Measurements from ENCODE around the gene SFRP5. TPM values are rescaled to one million over a fixed set of nuclear protein-coding genes. Genes with fewer than 3 reads are reported as not detected.

Gene SFRP5
- total and polyA plus RNA-seq, 4 donors = 3.6 to 15.1 (median 6.5) TPM

- WGBS = 87% methylated on average over 7 of the region's 7 CpGs
- no peak for DNase-seq (ENCODE audit: low spot score)
- no peak for TF ChIP-seq MAX (IDR thresholded peaks at IDR 0.05)
- no peak for TF ChIP-seq NR2F2 (IDR thresholded peaks at IDR 0.05)
- no peak for TF ChIP-seq CTCF (IDR thresholded peaks at IDR 0.05; ENCODE audit: low read depth, low read length, missing input control)
- TF ChIP-seq SP1 (IDR thresholded peaks at IDR 0.05) = no peak
- no peak for TF ChIP-seq EGR1 (IDR thresholded peaks at IDR 0.05; ENCODE audit: low read depth in 2 of 2)
- no peak for TF ChIP-seq RXRA (IDR thresholded peaks at IDR 0.05)
- no peak for TF ChIP-seq TAF1 (conservative IDR thresholded peaks at IDR 0.05)
- TF ChIP-seq REST (IDR thresholded peaks at IDR 0.05) = no peak
- no peak for TF ChIP-seq HNF4G (IDR thresholded peaks at IDR 0.05)
- TF ChIP-seq ZBTB33 (IDR thresholded peaks at IDR 0.05) = no peak
- no peak for TF ChIP-seq JUND (IDR thresholded peaks at IDR 0.05)
- no peak for TF ChIP-seq RAD21 (IDR thresholded peaks at IDR 0.05)
- TF ChIP-seq GABPA (IDR thresholded peaks at IDR 0.05 in 1 of 2, conservative IDR thresholded peaks at IDR 0.05 in 1 of 2) = no peak
- no peak for TF ChIP-seq ATF3 (IDR thresholded peaks at IDR 0.05)
- TF ChIP-seq YY1 (IDR thresholded peaks at IDR 0.05) = no peak
Observed at GRCh38 chr10:97810446-97810845, 38.6 kb upstream of the SFRP5 start.

GRCh38 chr10:97805949-97806348 lies 34.1 kb upstream of the SFRP5 start:
- Histone ChIP-seq H3K27me3 (ENCODE audit: control insufficient read depth in 4 of 4, insufficient read depth in 4 of 4, low read length in 3 of 4) (no peaks in the 10 kb centered on the region), H3K9me3 (ENCODE audit: control insufficient read depth in 4 of 4, low read length in 3 of 4) (no peaks in the 10 kb centered on the region), H3K4me3 (ENCODE audit: low read depth in 1 of 3, low read length in 3 of 3) (no peak overlapping the region), H3K4me1 (ENCODE audit: control insufficient read depth in 4 of 4, insufficient read depth in 4 of 4, low read length in 3 of 4) (no peaks in the 10 kb centered on the region), H3K27ac (ENCODE audit: low read depth in 1 of 2, low read length in 2 of 2) (no peak overlapping the region), H3K9ac (ENCODE audit: low read depth in 1 of 2, low read length in 2 of 2) (no peak overlapping the region), H3K36me3 (ENCODE audit: control insufficient read depth in 4 of 4, insufficient read depth in 3 of 4, low read depth in 1 of 4, low read length in 3 of 4) (no peaks in the 10 kb centered on the region)
- WGBS = 89% methylated on average over 6 of the region's 6 CpGs
- no peak for DNase-seq (ENCODE audit: low spot score)
- TF ChIP-seq ATF3 (IDR thresholded peaks at IDR 0.05) (no peak), RXRA (IDR thresholded peaks at IDR 0.05) (no peak), MAX (IDR thresholded peaks at IDR 0.05) (no peak), EGR1 (IDR thresholded peaks at IDR 0.05; ENCODE audit: low read depth in 2 of 2) (no peak), JUND (IDR thresholded peaks at IDR 0.05) (no peak), ZBTB33 (IDR thresholded peaks at IDR 0.05) (no peak), FOXA1 (IDR thresholded peaks at IDR 0.05) (no peak), NR2F2 (IDR thresholded peaks at IDR 0.05) (no peak), TAF1 (conservative IDR thresholded peaks at IDR 0.05) (no peak), FOXA2 (IDR thresholded peaks at IDR 0.05) (no peak), SP1 (IDR thresholded peaks at IDR 0.05) (no peak), GABPA (IDR thresholded peaks at IDR 0.05 in 1 of 2, conservative IDR thresholded peaks at IDR 0.05 in 1 of 2) (no peak), REST (IDR thresholded peaks at IDR 0.05) (no peak)

More at GRCh38 chr10:97810446-97810845, 38.6 kb upstream of the SFRP5 start:
- H3K27me3 ChIP-seq (ENCODE audit: control insufficient read depth in 4 of 4, insufficient read depth in 4 of 4, low read length in 3 of 4) = no peaks in the 10 kb centered on the region
- no peaks in the 10 kb centered on the region for H3K4me1 ChIP-seq (ENCODE audit: control insufficient read depth in 4 of 4, insufficient read depth in 4 of 4, low read length in 3 of 4)
- no peaks in the 10 kb centered on the region for H3K9me3 ChIP-seq (ENCODE audit: control insufficient read depth in 4 of 4, low read length in 3 of 4)
- no peak overlapping the region for H3K27ac ChIP-seq (ENCODE audit: low read depth in 1 of 2, low read length in 2 of 2)
- H3K36me3 ChIP-seq (ENCODE audit: control insufficient read depth in 4 of 4, insufficient read depth in 3 of 4, low read depth in 1 of 4, low read length in 3 of 4) = no peaks in the 10 kb centered on the region
- H3K9ac ChIP-seq (ENCODE audit: low read depth in 1 of 2, low read length in 2 of 2) = no peak overlapping the region
- no peak overlapping the region for H3K4me3 ChIP-seq (ENCODE audit: low read depth in 1 of 3, low read length in 3 of 3)
